SHP77 treated with DMSO at 0.1 percent for 48 hours (cell line): ENCODE measurements around the gene NDUFAF3.
A peak's percentile ranks its signal among the peaks of the same experiment; 100 is the strongest.

ENCODE experiments used
- DNase-seq: peaks from one replicate; lab custom pipeline; 2025; lab: John Stamatoyannopoulos, UW

The NDUFAF3 gene

GRCh38 chr3:49021813-49022687 is at the start of gene NDUFAF3:
NDUFAF3 (plus strand) TSS chr3:49022121; CDS start chr3:49022145, 24 bp downstream.
- DNase-seq = peak; percentile 92

GRCh38 chr3:48974076-48974864 is 47.7 kb upstream of the NDUFAF3 start:
- no peak for DNase-seq

- DNase-seq = no peak
These were observed 42.5 kb upstream of the NDUFAF3 start for GRCh38 chr3:48979451-48979850.

GRCh38 chr3:48980295-48980694 is 41.6 kb upstream of the NDUFAF3 start:
- DNase-seq = no peak

- DNase-seq = no peak
These were observed 39.9 kb upstream of the NDUFAF3 start for GRCh38 chr3:48982016-48982415.

GRCh38 chr3:48982686-48983085 is 39.2 kb upstream of the NDUFAF3 start:
- no peak for DNase-seq

- no peak for DNase-seq
These were observed 38.8 kb upstream of the NDUFAF3 start for GRCh38 chr3:48983096-48983495.

GRCh38 chr3:48984663-48985062 is 37.3 kb upstream of the NDUFAF3 start:
- DNase-seq = no peak

- DNase-seq = no peak
These were observed 36.0 kb upstream of the NDUFAF3 start for GRCh38 chr3:48985831-48986376.

- DNase-seq = no peak
These were observed 32.7 kb upstream of the NDUFAF3 start for GRCh38 chr3:48989126-48989795.

GRCh38 chr3:48989796-48990635 is 31.9 kb upstream of the NDUFAF3 start, which contains the start of gene P4HTM:
P4HTM (plus strand) TSS chr3:48990241; CDS start chr3:48990257, 16 bp downstream.
- DNase-seq = no peak

- DNase-seq = no peak
These were observed 31.1 kb upstream of the NDUFAF3 start for GRCh38 chr3:48990636-48991469.

GRCh38 chr3:48991851-48992545 is 29.9 kb upstream of the NDUFAF3 start:
- DNase-seq = no peak

- no peak for DNase-seq
These were observed 28.1 kb upstream of the NDUFAF3 start for GRCh38 chr3:48993834-48994233.

GRCh38 chr3:48996640-48997039 is 25.3 kb upstream of the NDUFAF3 start:
- DNase-seq = no peak

- no peak for DNase-seq
These were observed 24.8 kb upstream of the NDUFAF3 start for GRCh38 chr3:48997102-48997635.

- DNase-seq = no peak
These were observed 23.9 kb upstream of the NDUFAF3 start for GRCh38 chr3:48997714-48998637.
